H1 (cell line): ENCODE data around the gene EPB41L4B. TPM values are rescaled to one million over a fixed set of nuclear protein-coding genes. Genes with fewer than 3 reads are reported as not detected.

Experiments used
- CTCF ChIA-PET: fragments of 300-600 bp; sonication (Branson Sonifier 250); formaldehyde crosslinking; loops from one replicate; lab custom pipeline; 2021; ENCODE audit not compliant: partially characterized antibody; lab: Charles Lee
- POLR2A ChIA-PET: fragments of 300-600 bp; sonication (Branson Sonifier 250); formaldehyde crosslinking; loops from one replicate; lab custom pipeline; 2021; ENCODE audit warnings: inconsistent platforms; ENCODE audit not compliant: partially characterized antibody; lab: Charles Lee
- DNase-seq, 2 experiments: peaks; one replicate each; pipeline versions ENCODE4 v3.0.0 to v3.0.0-alpha.2; 2010 to 2022; ENCODE audit warnings: low spot score in 2 of 2, low read depth in 1 of 2, mixed read lengths in 1 of 2
- FAIRE-seq: peaks from 2 replicates; lab custom pipeline; 2011; peaks lifted over from hg19 to GRCh38; lab: Jason Lieb, UNC
- H2AFZ ChIP-seq: 2 replicates; pipeline ENCODE4 v1.8.1; 2012; ENCODE audit warnings: low read length, inconsistent platforms
- H2AK5ac ChIP-seq: 2 replicates; pipeline ENCODE4 v1.6.1; 2013; ENCODE audit warnings: low read depth, low read length
- H2BK120ac ChIP-seq: replicated peaks from 2 replicates; pipeline ENCODE3; 2013; ENCODE audit warnings: low read depth, low read length, inconsistent platforms
- H2BK12ac ChIP-seq: 2 replicates; pipeline ENCODE4 v1.6.1; 2013; ENCODE audit warnings: low read depth, low read length
- H2BK15ac ChIP-seq: 2 replicates; pipeline ENCODE4 v1.6.1; 2013; ENCODE audit warnings: low read length
- H2BK20ac ChIP-seq: 2 replicates; pipeline ENCODE4 v1.6.1; 2013; ENCODE audit warnings: low read length
- H2BK5ac ChIP-seq: 2 replicates; pipeline ENCODE4 v1.6.1; 2013; ENCODE audit warnings: low read depth, low read length
- H3K14ac ChIP-seq: 2 replicates; pipeline ENCODE4 v1.6.1; 2013; ENCODE audit warnings: inconsistent platforms; ENCODE audit not compliant: insufficient read length
- H3K18ac ChIP-seq: 2 replicates; pipeline ENCODE4 v1.6.1; 2013; ENCODE audit warnings: low read length; ENCODE audit errors: extremely low read depth
- H3K23ac ChIP-seq: 2 replicates; pipeline ENCODE4 v1.6.1; 2013; ENCODE audit warnings: inconsistent platforms; ENCODE audit not compliant: insufficient read length
- H3K23me2 ChIP-seq: 2 replicates; pipeline ENCODE4 v1.6.1; 2013; ENCODE audit warnings: low read depth, low read length
- H3K27ac ChIP-seq: 2 replicates; pipeline ENCODE4 v1.6.1; 2011; ENCODE audit warnings: low read depth, low read length, inconsistent platforms
- H3K27me3 ChIP-seq, 4 experiments: replicated peaks in 1 of 4; 1 replicate in 1 of 4; 2 replicates in 3 of 4; pipeline versions ENCODE4 v1.6.1 to v1.8.1; 2011 to 2013; ENCODE audit warnings: low read length in 3 of 4, mild to moderate bottlenecking in 3 of 4, inconsistent platforms in 2 of 4, mixed read lengths in 2 of 4, moderate library complexity in 1 of 4; ENCODE audit not compliant: control insufficient read depth in 3 of 4, insufficient read depth in 3 of 4; ENCODE audit errors: extremely low read depth in 1 of 4
- H3K36me3 ChIP-seq, 4 experiments: 2 replicates each; pipeline versions ENCODE4 v1.6.1 to v1.8.1; 2011 to 2013; ENCODE audit warnings: mild to moderate bottlenecking in 4 of 4, low read length in 3 of 4, moderate library complexity in 2 of 4, control low read depth in 1 of 4, inconsistent platforms in 1 of 4; ENCODE audit not compliant: insufficient read depth in 4 of 4, control insufficient read depth in 2 of 4
- H3K4ac ChIP-seq: replicated peaks from 2 replicates; pipeline ENCODE3; 2013; ENCODE audit warnings: low read length, low read depth, mixed read lengths, inconsistent platforms; ENCODE audit not compliant: insufficient read length
- H3K4me1 ChIP-seq, 4 experiments: replicated peaks in 1 of 4; 1 replicate in 1 of 4; 2 replicates in 3 of 4; pipeline versions ENCODE4 v1.6.1 to v1.8.1; 2011 to 2013; ENCODE audit warnings: low read length in 3 of 4, inconsistent platforms in 2 of 4, mixed read lengths in 1 of 4; ENCODE audit not compliant: insufficient read depth in 4 of 4, control insufficient read depth in 3 of 4
- H3K4me2 ChIP-seq, 2 experiments: 2 replicates each; pipeline versions ENCODE4 v1.6.1 to v1.8.1; 2011 to 2013; ENCODE audit warnings: low read depth in 2 of 2, low read length in 2 of 2, control low read depth in 1 of 2, inconsistent platforms in 1 of 2, mild to moderate bottlenecking in 1 of 2; ENCODE audit not compliant: insufficient read depth in 1 of 2
- H3K4me3 ChIP-seq, 4 experiments: fragments of 200-600, 300-600 bp in 1 of 4; sonication (generic), shearing (Covaris generic), sonication (Bioruptor Twin) in 1 of 4; 2 replicates each; pipeline versions ENCODE4 v1.5.1 to v1.8.1; 2011 to 2016; ENCODE audit warnings: low read length in 4 of 4, low read depth in 3 of 4, control low read depth in 2 of 4, inconsistent platforms in 2 of 4, mild to moderate bottlenecking in 2 of 4, mixed read lengths in 1 of 4, moderate library complexity in 1 of 4; ENCODE audit not compliant: insufficient read depth in 2 of 4; ENCODE audit errors: extremely low read depth in 1 of 4
- H3K56ac ChIP-seq: replicated peaks from 2 replicates; pipeline ENCODE3; 2013; ENCODE audit warnings: low read depth, mild to moderate bottlenecking, mixed read lengths, low read length, inconsistent platforms; ENCODE audit not compliant: insufficient read length
- H3K79me1 ChIP-seq: 2 replicates; pipeline ENCODE4 v1.6.1; 2013; ENCODE audit warnings: low read depth, low read length, control low read depth
- H3K79me2 ChIP-seq, 2 experiments: 2 replicates each; pipeline versions ENCODE4 v1.6.1 to v1.8.1; 2012 to 2013; ENCODE audit warnings: low read length in 2 of 2, mild to moderate bottlenecking in 2 of 2, inconsistent platforms in 1 of 2; ENCODE audit not compliant: insufficient read depth in 2 of 2, control insufficient read depth in 1 of 2
- H3K9ac ChIP-seq, 4 experiments: replicated peaks in 1 of 4; 1 replicate in 1 of 4; 2 replicates in 3 of 4; pipeline versions ENCODE4 v1.6.1 to v1.8.1; 2011 to 2013; ENCODE audit warnings: low read depth in 3 of 4, low read length in 3 of 4, control low read depth in 2 of 4, mild to moderate bottlenecking in 2 of 4, moderate library complexity in 2 of 4, inconsistent platforms in 1 of 4; ENCODE audit errors: extremely low read depth in 1 of 4
- H3K9me3 ChIP-seq, 2 experiments: 2 replicates each; pipeline versions ENCODE4 v1.6.1 to v1.8.1; 2012 to 2013; ENCODE audit warnings: mild to moderate bottlenecking in 2 of 2, moderate library complexity in 2 of 2, control low read depth in 1 of 2, inconsistent platforms in 1 of 2, low read depth in 1 of 2, low read length in 1 of 2, mixed read lengths in 1 of 2; ENCODE audit not compliant: insufficient read depth in 2 of 2
- H4K20me1 ChIP-seq, 2 experiments: replicated peaks in 1 of 2; 2 replicates each; pipeline versions ENCODE3 to v1.8.1; 2011 to 2013; ENCODE audit warnings: inconsistent platforms in 2 of 2, low read length in 2 of 2, mild to moderate bottlenecking in 1 of 2; ENCODE audit not compliant: insufficient read depth in 2 of 2, control insufficient read depth in 1 of 2
- H4K5ac ChIP-seq: 2 replicates; pipeline ENCODE4 v1.6.1; 2013; ENCODE audit warnings: low read length, low read depth, mixed read lengths, inconsistent platforms; ENCODE audit not compliant: insufficient read length
- H4K8ac ChIP-seq: 2 replicates; pipeline ENCODE4 v1.8.0; 2013; ENCODE audit warnings: mild to moderate bottlenecking, moderate library complexity, low read length, inconsistent platforms; ENCODE audit not compliant: insufficient read depth; ENCODE audit errors: extremely low read depth
- H4K91ac ChIP-seq: replicated peaks from 2 replicates; pipeline ENCODE3; 2013; ENCODE audit warnings: low read length, mixed read lengths, inconsistent platforms; ENCODE audit not compliant: insufficient read length
- USF2 ChIP-seq: IDR thresholded peaks from 2 replicates; pipeline ENCODE4 v1.6.1; 2011; ENCODE audit warnings: low read length, improper control_type of control experiment
- WGBS, 2 experiments: shearing (Covaris generic) in 1 of 2; methylation state at CpG; one replicate each; pipeline versions ENCODE4 v1.1.6 to v1.1.7; 2013 to 2015; ENCODE audit warnings: low lambda C conversion rate in 2 of 2, mixed read lengths in 2 of 2, inconsistent platforms in 1 of 2, low coverage in 1 of 2, missing lambda C conversion rate in 1 of 2; ENCODE audit not compliant: insufficient replicate concordance in 2 of 2, insufficient coverage in 1 of 2, insufficient read length in 1 of 2; ENCODE audit errors: extremely low coverage in 1 of 2, missing lambda C conversion rate in 1 of 2; 5-methylcytosine and 5-hydroxymethylcytosine counted together
- polyA plus RNA-seq, 7 experiments: library from polyadenylated mRNA; depleted of rRNA in 3 of 7; stranded (reverse) in 5 of 7; unstranded in 2 of 7; fragments of >200 nt in 5 of 7; fragments of 200-250 nt in 2 of 7; gene quantifications; 1 replicate in 5 of 7; 2 replicates in 1 of 7; 4 replicates in 1 of 7; pipeline versions ENCODE4 v1.2.1 to v1.2.3, GENCODE V29; 2011 to 2013; ENCODE audit warnings: missing spikeins in 2 of 7, mixed read lengths in 2 of 7
- total RNA-seq: library from RNA; stranded (reverse); fragmentation: NEBNext Ultra II Directional; extraction: Animal tissue kit (Norgen Biotek cat#: 25700); gene quantifications from 2 replicates; pipeline ENCODE4 v1.2.1, GENCODE V29; 2021

Gene EPB41L4B
- total and polyA plus RNA-seq, 2 of the 8 experiments (the other 6 are each of a cell fraction or from before 2014, with no cell fraction given) = 11.9 to 25.0 TPM

- Histone ChIP-seq H3K36me3 (no peaks in the 10 kb centered on the region), H2BK15ac (no peak overlapping the region), H3K27ac (no peak overlapping the region), H3K79me1 (no peaks in the 10 kb centered on the region), H2BK5ac (no peak overlapping the region), H2AK5ac (no peak overlapping the region), H3K18ac (no peak overlapping the region), H3K23me2 (no peaks in the 10 kb centered on the region), H4K8ac (no peak overlapping the region), H3K23ac (no peak overlapping the region), H4K91ac (no peak overlapping the region), H3K4me2 (no peak overlapping the region), H2AFZ (no peak overlapping the region), H2BK12ac (no peak overlapping the region), H3K4me1 (no peaks in the 10 kb centered on the region), H2BK20ac (no peak overlapping the region), H3K27me3 (no peaks in the 10 kb centered on the region), H3K9me3 (no peaks in the 10 kb centered on the region), H3K14ac (no peak overlapping the region), H3K79me2 (no peaks in the 10 kb centered on the region), H2BK120ac (no peak overlapping the region), H4K20me1 (no peaks in the 10 kb centered on the region), H3K9ac (no peak overlapping the region), H4K5ac (no peak overlapping the region), H3K4ac (no peak overlapping the region), H3K56ac (no peak overlapping the region), H3K4me3 (no peak overlapping the region)
- POLR2A ChIA-PET = interaction anchor here (1.4 kb wide), 1 partner anchor 60 kb away, joined by 4 read pairs; no protein-coding TSS in a partner anchor
- no peak for DNase-seq
- WGBS, 2 experiments = 90% methylated on average over 8 of the region's 8 CpGs; no CpG with 5 or more reads in 1 of the 2 experiments
- FAIRE-seq = no peak
- no peak for TF ChIP-seq USF2
- CTCF ChIA-PET = interaction anchor here (0.7 to 2.1 kb wide), 3 partner anchors 19 to 225 kb away, joined by 3 to 5 read pairs (median 4); no protein-coding TSS in a partner anchor
Measured at GRCh38 chr9:109176386-109176785, 144.5 kb downstream of the EPB41L4B start.
